GM18519 (cell line): Measurements from ENCODE around the gene TRIM6.
A peak's percentile ranks its signal among the peaks of the same experiment; 100 is the strongest.
"Not testable (repeated sequence)": the region's sequence is repeated elsewhere in the genome, so short reads cannot be mapped to it uniquely, and the experiment has no call there.

Source experiments
- ATAC-seq: cut with Tn5 transposase; IDR thresholded peaks from one replicate; pipeline ENCODE4 v1.9.1; 2021; ENCODE audit warnings: mild to moderate bottlenecking, moderate library complexity; ENCODE audit not compliant: unreplicated experiment, low FRiP score

Gene TRIM6, protein sequence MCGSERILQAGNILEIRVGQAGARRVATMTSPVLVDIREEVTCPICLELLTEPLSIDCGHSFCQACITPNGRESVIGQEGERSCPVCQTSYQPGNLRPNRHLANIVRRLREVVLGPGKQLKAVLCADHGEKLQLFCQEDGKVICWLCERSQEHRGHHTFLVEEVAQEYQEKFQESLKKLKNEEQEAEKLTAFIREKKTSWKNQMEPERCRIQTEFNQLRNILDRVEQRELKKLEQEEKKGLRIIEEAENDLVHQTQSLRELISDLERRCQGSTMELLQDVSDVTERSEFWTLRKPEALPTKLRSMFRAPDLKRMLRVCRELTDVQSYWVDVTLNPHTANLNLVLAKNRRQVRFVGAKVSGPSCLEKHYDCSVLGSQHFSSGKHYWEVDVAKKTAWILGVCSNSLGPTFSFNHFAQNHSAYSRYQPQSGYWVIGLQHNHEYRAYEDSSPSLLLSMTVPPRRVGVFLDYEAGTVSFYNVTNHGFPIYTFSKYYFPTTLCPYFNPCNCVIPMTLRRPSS

DNA sequence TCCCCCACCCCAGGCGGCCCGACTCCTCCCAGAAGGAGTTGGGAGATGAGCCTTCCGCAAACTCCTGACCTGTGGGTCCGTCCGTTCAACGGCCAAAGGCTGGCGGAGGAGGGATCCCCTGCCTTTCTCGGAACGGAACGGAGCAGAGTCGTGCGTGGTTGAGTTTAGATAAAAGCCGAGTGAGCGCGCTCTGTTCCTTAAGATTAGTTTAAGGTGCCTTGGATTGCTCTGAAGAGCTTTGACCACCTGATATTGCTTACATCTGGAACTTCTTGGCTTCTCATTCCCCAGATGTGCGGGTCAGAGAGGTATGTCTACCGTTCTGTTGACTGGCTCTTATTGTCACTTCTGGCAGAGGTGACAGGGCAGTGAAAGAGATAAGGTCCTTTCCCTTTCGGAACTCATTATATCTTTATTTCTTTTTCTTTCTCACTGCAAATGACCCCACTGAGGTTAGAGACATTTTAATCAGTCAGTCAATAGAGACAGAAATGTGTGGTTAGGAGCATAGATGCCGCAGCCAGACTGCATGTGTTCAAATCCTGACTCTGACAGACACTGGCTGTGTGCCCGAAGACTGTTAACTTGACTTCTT lies at the start of gene TRIM6:
TRIM6 (plus strand) TSS at position 31 of the 595 bp plus-strand sequence; CDS start at position 292, 261 bp downstream.
- no peak for ATAC-seq

DNA sequence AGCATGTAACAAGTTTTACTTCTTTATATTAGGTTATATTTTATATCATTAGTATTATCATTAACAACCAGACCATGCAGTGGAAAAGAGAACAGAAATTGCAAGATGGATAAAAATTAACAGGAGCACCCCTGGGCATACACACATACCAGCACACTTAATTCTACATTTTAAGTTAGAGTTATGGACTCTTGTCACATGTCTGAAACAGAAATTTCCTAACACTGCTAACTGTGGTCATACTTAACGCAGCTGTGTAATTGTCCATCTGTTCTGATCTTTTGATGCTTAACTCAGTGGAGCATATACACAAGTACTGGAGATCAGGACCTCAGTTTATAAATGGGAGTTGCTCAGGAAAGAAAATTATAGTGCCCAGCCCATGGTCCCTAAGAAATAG lies 48.5 kb upstream of the TRIM6 start:
- no peak for ATAC-seq

DNA sequence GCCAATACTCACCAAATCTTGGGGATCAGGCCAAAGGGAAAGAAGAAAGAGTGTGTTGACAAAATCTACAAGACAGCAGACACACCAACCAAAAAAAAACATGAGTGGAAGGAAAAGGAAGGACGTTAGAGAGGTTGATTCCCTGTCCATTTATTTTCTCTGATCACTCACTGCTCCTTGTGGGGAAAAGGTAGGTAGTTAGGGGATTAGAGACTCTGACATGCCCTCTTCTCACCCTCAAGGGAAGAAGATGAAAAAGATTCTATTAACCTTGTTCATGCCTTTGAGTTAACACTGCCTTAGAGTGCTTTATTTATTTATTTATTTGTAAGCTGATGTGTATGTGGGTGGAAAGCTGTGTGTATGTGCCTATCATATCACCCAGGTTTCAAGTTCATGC lies 48.0 kb upstream of the TRIM6 start, which contains the start of gene OR52H1:
OR52H1 (minus strand) TSS at position 101 of the 400 bp plus-strand sequence. CDS start 3,035 bp downstream, outside the sequence.
- ATAC-seq, result no peak

DNA sequence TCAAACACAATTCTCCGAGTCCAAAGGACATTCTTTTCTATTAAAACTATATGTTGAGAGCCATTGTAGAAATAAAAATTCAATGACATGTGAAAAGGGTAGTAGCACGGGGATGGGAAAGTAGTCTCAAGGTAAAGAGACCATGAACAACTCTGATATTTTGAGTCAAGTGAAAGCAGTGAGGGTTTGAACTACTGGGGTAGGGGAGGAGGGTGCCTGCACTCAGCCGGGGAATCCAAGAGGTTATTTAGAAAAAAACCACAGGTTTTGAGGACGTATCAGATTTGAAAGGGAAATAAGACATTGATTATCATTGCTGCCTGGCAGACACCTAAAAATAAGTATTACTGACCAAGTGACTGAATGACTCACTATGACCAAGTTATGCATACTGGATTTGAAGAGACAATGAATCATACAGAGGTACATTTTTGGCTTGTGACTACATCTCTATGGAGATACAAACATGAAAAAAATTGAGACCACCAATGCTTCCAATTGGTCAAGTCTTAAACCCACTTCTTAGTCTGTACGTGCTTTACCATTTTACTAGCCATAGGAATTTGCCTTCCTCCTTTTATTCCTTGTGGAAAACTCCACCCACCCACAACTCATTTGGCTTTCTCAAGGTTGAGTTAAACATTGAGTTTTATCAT lies 45.9 kb upstream of the TRIM6 start:
- ATAC-seq, result peak; percentile 66

DNA sequence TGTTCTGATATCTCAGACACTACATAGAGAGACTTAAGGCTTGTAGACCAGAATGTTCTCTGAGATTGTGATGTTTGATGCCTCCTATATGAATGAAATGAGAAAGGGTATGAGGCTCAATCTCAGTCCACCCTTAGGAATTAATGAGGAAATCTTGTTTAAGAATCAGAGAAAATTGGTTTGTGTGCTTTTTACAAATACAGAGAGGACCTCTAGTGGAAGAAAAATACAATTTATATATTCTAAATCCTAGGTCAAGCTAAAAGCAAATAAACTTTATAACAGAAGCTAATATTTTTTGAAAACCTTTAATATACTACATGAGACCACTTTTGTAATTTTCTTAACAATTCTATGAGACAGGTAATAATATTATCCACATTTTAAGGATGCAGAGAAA lies 43.1 kb upstream of the TRIM6 start:
- no peak for ATAC-seq

DNA sequence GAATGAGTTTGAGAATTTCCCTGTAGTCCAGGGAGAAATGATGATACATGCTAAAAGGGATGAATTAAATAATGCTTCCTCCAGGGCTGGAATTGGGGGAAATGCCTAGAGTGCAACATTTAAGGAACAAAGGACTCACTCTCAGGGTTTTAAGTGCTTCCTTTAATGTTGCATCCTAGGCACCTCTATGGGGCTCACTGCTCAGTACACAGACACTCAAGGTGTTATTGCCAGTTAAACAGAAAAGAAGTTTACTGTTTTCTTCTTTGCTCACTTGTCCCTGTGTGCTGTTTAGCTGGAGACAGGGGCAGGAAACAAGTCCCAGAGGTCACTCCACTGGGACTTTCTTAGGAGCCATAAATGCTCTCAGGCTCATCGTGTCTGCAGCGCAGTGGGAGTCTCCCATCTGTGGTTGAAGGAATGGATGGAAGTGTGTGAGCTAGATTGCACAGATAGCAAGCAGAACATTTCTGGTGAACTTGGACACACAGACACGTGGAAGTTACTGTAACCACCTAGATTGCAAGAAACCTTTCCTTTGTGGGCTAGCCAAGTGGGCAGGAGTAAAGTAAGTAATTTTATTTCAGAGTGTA lies 39.7 kb upstream of the TRIM6 start:
- ATAC-seq, result no peak

DNA sequence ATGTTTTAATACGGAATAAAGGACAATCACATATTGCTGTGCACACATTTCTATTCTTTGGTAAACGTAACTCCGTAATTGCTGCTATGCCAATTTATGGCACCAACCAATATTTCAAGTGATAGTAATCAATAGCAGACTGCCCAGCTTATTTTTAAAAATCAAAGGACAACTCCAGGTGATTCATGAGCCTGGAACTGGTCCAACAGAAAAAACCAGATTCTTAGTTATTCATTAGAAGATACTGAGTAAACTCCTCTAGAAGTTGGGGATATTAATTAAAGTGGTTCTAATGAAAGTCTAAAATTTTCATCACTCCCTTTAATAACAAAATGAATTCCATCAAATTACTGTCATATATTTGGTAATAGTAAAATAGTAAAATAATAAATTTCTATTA lies 38.7 kb upstream of the TRIM6 start:
- ATAC-seq, result no peak

DNA sequence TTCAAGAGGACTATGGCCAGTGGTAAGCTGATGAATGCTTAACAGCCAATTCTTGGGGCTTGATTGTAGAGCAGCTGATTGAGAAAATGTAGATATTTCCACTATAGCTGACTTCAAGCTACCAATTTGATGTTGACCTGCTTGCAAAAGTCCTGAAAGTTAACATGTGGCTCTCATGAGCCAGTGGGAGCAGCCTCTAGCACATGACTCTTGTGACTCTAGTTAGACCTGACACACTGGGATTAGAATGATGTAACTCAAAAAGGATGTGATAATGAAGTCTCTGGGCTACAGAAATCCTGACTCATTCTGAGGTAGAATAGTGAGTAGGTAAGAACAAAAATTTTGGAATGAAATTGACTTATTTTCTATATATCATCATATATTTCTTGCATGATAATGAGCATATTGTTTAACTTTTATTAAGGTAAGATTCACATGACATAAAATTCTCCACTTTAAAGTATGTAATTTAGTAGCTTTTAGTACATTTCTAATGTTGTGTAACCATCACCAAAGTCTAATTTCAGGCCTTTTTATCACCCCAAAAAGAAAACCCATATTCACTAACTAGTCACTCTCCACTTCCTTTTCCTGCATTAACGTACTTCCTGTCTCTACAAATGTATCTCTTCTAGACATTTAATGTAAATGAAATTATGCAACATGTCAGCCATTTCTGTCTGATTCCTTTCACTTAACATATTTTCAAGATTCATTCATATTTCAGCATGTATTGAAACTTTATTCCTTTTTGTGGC lies 32.0 kb upstream of the TRIM6 start:
- ATAC-seq, result no peak

DNA sequence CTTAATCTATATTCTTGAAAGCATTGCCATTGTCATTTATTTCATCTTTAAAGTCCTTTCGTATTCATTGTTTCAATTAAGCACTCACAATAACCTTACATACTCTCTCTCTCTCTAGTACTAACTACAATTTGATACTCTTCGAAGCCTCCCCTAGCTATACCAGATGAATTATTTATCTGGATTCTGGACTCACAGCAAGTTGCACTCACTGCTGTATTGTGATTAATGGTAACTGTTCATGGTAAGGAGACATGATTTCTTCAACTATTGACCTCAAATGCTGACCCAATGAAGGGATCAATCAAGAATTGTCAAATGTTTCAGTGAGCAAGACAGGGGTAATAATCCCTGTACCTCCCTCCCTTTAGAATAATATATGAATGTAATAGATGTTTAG lies 21.8 kb upstream of the TRIM6 start:
- ATAC-seq, result no peak

DNA sequence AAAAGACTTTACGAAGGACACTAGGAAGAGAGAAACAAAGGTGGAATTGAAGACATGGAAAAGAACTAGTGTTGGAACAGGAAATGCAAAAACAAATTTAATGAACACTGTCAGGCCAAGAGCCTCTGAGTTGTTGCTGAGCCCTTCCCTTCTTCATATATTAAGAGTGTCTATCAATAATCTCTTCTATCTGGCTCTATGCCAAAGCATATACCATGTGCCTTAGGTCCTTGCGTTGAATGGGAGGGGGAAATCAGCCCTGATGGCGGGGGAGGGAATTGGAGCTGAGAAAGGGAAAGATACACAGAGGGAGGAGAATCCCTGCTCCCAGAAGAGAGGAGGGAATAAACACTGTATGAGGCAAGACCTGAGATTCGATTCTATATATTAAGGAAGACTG lies 21.3 kb upstream of the TRIM6 start:
- ATAC-seq, result no peak

DNA sequence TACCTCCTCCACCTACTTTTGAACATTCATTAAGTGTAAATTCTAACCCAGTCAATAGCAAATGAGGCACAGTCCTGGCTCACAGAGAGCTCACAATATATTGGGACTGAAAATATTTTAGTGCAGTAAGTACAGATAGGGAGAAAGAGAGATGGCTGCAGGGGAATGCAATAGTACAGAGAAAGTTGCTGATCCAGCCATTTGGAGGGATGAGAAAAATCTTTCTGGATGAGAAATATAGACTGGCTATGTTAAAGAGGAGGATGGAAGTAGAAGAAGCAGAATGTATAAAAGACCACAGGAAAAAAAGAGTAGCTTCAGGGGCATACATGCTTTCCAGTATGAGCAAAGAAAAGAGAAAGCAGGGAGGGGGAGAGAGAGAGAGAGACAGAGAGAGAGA lies 19.3 kb upstream of the TRIM6 start:
- no peak for ATAC-seq

DNA sequence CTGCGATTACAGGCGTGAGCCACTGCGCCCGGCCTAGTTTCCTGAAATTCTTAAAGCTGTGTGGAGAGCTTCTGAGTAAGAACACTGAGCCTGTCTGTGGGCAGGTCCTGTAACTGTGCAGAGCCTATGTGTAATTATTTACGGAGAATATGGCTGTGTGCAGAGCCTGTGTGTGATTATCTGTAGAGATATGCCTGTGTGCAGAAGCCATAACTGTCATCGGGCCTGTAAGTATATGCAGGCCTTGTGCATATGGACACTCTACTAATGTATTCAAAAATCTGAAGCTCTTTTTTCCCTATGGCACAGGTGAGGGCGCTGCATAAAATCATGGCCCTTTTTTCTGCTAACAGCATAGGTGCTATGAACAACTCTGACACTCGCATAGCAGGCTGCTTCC lies 15.9 kb upstream of the TRIM6 start, which contains the start of gene OR52B6:
OR52B6 (plus strand) TSS at position 301 of the 400 bp plus-strand sequence; CDS start at position 301, 0 bp downstream.
- no peak for ATAC-seq

DNA sequence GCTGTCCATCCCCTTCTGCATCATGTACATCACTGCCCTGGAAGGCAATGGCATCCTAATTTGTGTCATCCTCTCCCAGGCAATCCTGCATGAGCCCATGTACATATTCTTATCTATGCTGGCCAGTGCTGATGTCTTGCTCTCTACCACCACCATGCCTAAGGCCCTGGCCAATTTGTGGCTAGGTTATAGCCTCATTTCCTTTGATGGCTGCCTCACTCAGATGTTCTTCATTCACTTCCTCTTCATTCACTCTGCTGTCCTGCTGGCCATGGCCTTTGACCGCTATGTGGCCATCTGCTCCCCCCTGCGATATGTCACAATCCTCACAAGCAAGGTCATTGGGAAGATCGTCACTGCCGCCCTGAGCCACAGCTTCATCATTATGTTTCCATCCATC lies 15.4 kb upstream of the TRIM6 start:
- no peak for ATAC-seq

DNA sequence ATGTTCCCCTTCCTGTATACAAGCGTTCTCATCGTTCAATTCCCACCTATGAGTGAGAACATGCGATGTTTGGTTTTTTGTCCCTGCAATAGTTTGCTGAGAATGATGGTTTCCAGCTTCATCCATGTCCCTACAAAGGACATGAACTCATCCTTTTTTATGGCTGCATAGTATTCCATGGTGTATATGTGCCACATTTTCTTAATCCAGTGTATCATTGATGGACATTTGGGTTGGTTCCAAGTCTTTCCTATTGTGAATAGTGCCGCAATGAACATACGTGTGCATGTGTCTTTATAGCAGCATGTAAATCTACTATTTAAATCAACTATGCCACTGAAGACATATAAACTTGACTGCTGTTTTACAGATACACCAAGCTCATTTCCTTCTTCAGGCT lies 12.0 kb upstream of the TRIM6 start:
- ATAC-seq, result not testable (repeated sequence)

DNA sequence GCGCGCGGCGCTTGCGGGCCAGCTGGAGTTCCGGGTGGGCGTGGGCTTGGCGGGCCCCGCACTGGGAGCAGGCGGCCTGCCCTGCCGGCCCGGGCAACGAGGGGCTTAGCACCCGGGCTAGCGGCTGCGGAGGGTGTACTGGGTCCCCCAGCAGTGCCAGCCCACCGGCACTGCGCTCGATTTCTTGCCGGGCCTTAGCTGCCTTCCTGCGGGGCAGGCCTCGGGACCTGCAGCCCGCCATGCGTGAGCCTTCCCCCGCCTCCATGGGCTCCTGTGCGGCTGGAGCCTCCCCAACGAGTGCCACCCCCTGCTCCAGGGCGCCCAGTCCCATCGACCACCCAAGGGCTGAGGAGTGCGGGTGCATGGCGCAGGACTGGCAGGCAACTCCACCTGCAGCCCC lies 6.5 kb upstream of the TRIM6 start:
- not testable (repeated sequence) for ATAC-seq

DNA sequence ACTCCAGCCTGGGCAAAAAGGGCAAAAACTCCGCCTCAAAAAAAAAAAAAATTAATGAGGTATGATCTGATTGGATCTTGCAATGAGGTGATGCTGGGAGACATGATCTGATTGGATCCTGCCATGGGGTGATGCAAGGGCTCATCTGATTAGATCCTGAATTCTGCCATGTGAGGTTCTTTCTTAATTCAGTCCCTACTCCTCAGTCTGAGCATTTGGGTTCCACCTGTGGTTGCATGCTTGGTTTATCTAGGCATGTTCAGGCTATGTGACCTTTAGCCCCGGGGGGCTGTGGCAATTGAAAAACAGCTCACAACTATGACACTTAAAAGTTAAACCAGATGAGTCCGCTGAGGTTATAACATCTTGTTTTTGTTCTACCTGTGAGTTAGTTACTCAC lies 4.8 kb upstream of the TRIM6 start:
- no peak for ATAC-seq

DNA sequence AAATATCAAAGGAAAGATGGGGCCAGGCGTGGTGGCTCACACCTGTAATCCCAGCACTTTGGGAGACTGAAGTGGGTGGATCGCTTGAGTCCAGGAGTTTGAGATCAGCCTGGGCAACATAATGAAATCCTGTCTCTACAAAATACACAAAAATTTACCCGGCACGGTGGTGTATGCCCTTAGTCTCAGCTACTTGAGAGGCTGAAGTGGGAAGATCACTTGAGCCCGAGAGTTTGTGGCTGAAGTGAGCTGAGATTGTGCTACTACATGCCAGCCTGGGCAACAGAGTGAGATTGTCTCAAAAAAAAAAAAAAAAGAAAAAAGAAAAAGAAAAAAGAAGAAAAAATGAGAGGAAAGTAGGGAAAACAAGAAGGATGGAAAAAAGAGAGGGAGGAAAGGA lies 3.8 kb upstream of the TRIM6 start:
- no peak for ATAC-seq

DNA sequence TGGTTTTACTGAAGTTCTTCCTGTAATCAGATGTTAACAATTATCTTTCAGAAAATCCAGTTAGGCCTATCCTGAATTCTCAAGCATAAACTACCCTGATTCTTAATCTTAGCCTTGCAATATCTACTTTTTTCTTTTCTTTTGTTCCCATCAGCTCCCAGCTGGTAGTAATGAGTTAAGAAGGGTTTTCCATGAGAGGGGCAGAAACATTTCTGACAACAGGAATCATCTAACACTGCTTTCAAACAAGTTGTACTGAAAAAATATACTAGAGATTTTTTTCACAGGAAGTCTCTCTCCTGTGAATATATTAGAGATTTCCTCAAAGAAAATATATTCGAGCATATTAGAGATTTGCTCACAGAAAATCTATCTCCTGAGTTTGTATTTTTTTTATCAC lies 3.3 kb upstream of the TRIM6 start:
- ATAC-seq, result no peak

DNA sequence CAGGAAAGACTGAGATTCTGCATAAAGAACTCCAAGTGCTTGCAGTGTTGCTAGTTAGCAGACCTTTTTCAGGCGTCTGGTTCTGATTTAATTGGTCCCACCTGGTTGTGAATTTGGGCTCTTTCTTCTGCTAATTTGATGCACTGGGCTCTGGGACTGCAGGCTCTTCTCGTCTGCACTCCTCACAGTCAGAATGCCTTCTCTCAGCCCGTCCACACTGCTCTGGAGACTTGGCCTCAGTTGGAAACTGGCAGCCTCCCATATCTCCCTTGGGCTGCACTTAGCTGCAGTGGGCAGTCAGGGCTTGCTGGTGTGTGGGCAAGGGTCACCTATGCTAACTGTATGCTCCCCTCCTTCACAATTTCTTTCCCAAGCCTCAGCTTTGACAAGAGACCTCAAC lies 1.5 kb downstream of the TRIM6 start:
- no peak for ATAC-seq

DNA sequence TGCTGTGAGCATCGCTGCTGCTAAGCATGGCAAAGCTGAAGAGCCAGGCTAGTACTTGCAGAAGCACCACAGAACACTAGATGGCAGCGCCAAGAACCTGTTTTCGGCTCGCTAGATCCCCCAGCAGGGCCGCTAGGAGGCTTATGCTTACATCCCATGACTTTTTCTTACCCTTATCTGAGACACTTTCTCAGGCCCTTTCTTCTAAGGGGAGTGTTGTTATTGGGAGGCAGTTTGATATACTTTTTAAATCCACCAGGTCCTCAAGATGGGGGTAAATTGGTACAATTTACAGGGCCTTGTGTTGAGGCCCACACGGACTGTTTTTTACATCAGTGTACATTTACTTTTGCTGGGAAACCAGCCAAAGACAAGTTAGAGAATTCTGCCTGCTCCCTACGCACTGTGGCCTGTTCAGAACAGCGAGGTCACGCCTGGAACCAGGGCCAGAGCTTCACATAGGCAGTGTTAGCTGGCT lies 4.0 kb downstream of the TRIM6 start:
- ATAC-seq, result peak; percentile 97
